Ishikawa (cell line): ENCODE results near the gene FAM219A.

Source experiments
- CEBPB ChIP-seq: IDR thresholded peaks from 2 replicates; pipeline ENCODE4 v1.6.1; 2012
- CREB1 ChIP-seq: IDR thresholded peaks from 2 replicates; pipeline ENCODE4 v1.6.1; 2012; ENCODE audit warnings: low read depth
- EGR1 ChIP-seq: IDR thresholded peaks from 2 replicates; pipeline ENCODE4 v1.6.1; 2012
- EP300 ChIP-seq: IDR thresholded peaks from 2 replicates; pipeline ENCODE4 v1.6.1; 2012; ENCODE audit warnings: borderline replicate concordance
- FOXM1 ChIP-seq: IDR thresholded peaks from 2 replicates; pipeline ENCODE4 v1.6.1; 2012; ENCODE audit warnings: low read depth, borderline replicate concordance
- MAX ChIP-seq: IDR thresholded peaks from 2 replicates; pipeline ENCODE4 v1.6.1; 2012
- NFIC ChIP-seq: IDR thresholded peaks from 2 replicates; pipeline ENCODE4 v1.6.1; 2012
- RAD21 ChIP-seq: IDR thresholded peaks from 2 replicates; pipeline ENCODE4 v1.6.1; 2012; ENCODE audit warnings: low read depth
- REST ChIP-seq: IDR thresholded peaks from 2 replicates; pipeline ENCODE4 v1.6.1; 2012; ENCODE audit warnings: low read depth, mild to moderate bottlenecking
- TAF1 ChIP-seq: IDR thresholded peaks from 2 replicates; pipeline ENCODE4 v1.6.1; 2012; ENCODE audit warnings: low read depth, mild to moderate bottlenecking
- TCF12 ChIP-seq: IDR thresholded peaks from 2 replicates; pipeline ENCODE4 v1.6.1; 2012; ENCODE audit warnings: low read depth
- TEAD4 ChIP-seq: IDR thresholded peaks from 2 replicates; pipeline ENCODE4 v1.6.1; 2012
- USF1 ChIP-seq: IDR thresholded peaks from 2 replicates; pipeline ENCODE4 v1.6.1; 2012
- YY1 ChIP-seq: IDR thresholded peaks from 2 replicates; pipeline ENCODE4 v1.6.1; 2012; ENCODE audit warnings: low read depth
- ZBTB7A ChIP-seq: IDR thresholded peaks from 2 replicates; pipeline ENCODE4 v1.6.1; 2012; ENCODE audit warnings: low read depth

FAM219A gene

GRCh38 chr9:34383904-34384303 lies 74.5 kb downstream of the FAM219A start:
- TF ChIP-seq EP300 (no peak), ZBTB7A (no peak), FOXM1 (no peak), TCF12 (no peak), RAD21 (no peak), NFIC (no peak), USF1 (no peak), REST (no peak), MAX (no peak), CREB1 (no peak), TEAD4 (no peak), TAF1 (no peak), YY1 (no peak), EGR1 (no peak)

GRCh38 chr9:34382879-34383278 lies 75.5 kb downstream of the FAM219A start:
- no peak for TF ChIP-seq EP300
- TF ChIP-seq ZBTB7A: no peak
- no peak for TF ChIP-seq CREB1
- no peak for TF ChIP-seq REST
- TF ChIP-seq NFIC: no peak
- TF ChIP-seq TAF1: no peak
- no peak for TF ChIP-seq YY1
- no peak for TF ChIP-seq RAD21
- no peak for TF ChIP-seq USF1
- TF ChIP-seq TCF12: no peak
- TF ChIP-seq MAX: no peak

GRCh38 chr9:34382054-34382453 lies 76.3 kb downstream of the FAM219A start:
- no peak for TF ChIP-seq TEAD4

- TF ChIP-seq FOXM1 (no peak), MAX (no peak), USF1 (no peak), EGR1 (no peak), CEBPB (no peak), ZBTB7A (no peak), EP300 (no peak), NFIC (no peak), TCF12 (no peak), REST (no peak), RAD21 (no peak), YY1 (no peak), TEAD4 (no peak), TAF1 (no peak), CREB1 (no peak)
Observed at GRCh38 chr9:34381323-34381722, 77.0 kb downstream of the FAM219A start.
